Epidermal melanocyte (primary cell): Measurements from ENCODE around the gene SFXN5.

Experiments
- DNase-seq: peaks from one replicate; pipeline ENCODE4 v3.0.0; 2011; ENCODE audit warnings: low spot score; ENCODE audit not compliant: insufficient read length

Gene SFXN5

DNA sequence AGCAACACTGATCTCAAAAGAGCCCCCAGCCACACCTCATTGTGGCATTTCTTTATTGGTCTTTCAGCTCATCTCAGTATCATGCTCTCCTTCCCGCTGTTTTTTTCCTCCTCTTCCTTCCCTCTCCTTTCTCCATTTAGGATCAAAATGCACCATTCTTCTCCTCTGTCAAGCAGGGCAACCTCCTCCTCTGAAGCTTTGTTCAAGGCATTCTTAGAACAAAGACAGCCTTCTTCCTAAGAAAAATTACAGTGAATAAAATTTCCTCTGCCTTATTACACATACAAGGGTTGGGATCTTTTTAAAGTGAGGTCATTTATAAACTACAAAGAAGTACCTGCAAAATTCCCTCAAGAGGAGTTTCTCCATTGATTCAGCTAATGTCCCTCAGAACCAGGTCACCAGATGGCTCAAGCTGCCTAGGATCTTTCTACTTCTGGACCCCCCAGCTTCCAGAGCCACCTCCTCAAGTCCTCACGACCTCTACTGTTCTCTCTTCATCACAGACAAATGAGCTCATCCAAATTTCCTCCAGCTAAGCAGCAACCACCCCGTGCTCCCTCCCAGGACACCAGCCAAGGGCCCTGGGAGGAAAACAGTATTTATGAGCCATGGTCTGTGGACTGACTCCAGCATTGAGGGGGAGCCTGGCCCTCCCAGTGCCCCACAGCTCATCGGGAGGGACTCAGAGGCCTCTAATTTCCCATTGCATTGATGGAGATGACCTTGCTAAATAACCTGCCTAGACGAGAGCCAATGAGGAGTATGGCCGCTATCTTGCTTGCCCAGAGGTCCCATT, 18.0 kb downstream of the SFXN5 start:
- DNase-seq = no peak

DNA sequence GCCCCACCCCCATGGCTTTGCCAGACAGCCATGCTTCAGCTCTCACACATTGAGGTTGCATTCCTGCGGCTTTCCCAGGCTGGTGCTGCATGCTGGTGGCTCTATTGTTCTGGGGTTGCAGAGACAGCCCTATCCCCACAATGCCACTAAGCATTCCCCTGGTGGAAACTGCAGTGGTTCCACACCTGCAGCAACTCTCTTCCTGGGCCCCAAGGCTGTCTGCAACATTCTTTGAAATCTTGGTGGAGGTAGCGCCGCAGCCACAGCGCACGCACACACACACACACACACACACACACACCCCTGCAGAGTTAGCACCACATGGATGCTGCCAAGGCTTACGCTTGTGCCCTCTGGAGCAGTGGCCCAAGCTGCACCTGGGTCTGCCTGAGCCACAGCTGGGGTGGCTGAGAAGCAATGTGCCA, 21.4 kb downstream of the SFXN5 start:
- no peak for DNase-seq

DNA sequence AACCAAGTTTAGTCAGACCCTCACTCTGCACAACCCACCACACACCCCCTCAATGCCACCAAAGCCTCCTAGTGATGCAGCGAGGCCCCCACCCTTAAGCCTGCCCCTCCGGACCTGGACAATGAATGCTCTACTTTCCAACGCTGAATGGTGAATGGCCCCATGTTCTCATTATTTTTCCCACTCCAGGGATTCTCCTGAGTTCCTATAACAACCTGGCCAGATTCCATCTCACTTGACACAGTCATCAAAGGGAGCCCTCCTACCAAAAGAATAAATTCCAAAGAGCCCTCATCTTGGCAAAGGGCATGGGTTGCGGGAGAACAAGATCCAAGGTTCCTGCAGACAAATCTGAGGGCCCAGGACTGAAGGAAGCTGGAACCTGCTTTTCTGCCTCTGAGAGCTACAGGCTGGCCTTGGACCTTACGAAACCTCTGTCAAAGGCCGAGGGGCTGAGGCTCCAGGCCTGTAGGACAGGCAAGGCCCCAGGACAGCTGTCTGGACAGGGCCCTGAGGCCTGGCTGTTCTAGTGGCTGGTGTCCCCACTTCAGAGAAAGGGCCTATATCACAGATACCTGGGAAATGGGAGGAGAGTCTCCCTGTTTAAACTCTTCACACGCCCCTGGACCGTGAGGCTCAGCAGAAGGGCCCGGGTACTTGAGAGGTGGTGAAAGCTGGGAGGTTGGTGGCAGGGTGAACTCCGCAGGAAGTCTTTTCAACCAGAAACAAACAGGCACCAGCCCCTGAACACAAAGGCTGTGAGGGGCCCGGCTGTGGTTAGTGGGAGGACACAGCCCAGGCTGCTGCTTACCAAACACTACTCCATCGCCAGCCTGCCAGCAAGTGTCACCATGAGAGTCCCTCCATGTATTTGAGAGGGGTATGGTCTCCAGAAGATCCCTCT, 27.3 kb downstream of the SFXN5 start:
- no peak for DNase-seq

DNA sequence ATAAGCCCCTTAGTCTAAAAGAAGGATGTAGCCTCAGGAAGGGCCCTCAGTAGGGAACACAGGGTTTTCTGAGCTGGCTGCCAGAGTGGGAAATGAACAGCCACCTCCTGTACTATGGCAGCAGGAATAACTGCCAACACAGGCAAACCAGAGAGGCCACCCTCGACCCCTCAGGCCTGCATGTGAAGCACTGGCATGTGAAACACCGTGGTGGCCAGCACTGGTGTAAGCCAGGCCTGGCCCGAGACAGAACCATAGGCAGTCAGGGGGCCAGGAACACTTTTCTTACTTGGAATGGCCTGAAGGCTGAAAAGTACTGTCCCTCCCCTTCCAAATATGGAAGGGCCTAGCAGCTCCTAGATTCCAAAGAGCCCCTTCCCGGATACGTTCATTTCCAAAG, 28.2 kb downstream of the SFXN5 start:
- DNase-seq = no peak

DNA sequence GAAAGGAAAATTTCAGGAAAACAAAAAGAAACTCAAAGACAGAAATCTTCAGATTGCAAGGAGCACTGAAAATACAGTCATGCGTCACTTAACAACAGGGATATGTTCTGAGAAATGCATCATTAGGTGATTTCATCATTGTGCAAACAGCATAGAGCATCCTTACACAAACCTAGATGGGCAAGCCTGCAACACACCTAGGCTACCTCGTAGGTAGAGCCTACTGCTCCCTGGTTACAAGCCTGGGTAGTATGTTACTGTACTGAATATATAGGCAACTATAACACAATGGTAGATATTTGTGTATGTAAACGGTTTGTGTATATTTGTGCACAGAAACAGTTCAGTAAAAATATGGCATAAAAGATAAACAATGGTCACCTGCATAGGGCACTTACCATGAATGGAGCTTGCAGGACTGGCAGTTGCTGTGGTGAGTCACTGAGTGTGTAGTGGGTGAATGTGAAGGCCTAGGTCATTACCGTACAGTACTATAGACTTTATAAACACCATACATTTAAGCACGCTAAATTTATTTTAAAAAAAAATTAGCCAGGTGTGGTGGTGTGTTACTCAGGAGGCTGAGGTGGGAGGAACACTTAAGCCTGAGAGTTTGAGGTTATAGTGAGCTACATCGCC, 33.4 kb downstream of the SFXN5 start:
- DNase-seq = no peak

DNA sequence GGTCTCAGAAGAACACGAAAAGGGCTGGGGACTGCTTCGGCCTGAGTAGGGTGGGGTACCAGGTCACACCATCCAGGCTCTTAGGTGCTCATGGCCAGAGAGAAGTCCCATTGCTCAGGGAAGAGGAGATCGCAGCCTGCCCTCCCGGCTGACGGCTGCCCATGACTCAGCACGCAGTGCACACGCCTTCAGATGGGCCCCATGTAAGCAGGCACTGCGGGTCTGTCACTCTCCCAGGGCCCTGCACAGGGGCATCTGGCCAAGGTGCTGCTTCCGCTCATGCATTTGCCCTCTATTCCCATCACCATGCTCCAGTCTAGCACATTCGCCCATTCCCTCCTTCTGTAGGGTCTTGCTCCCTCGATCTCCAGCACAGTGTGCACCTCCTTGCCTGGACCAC, 34.7 kb downstream of the SFXN5 start:
- DNase-seq = no peak

DNA sequence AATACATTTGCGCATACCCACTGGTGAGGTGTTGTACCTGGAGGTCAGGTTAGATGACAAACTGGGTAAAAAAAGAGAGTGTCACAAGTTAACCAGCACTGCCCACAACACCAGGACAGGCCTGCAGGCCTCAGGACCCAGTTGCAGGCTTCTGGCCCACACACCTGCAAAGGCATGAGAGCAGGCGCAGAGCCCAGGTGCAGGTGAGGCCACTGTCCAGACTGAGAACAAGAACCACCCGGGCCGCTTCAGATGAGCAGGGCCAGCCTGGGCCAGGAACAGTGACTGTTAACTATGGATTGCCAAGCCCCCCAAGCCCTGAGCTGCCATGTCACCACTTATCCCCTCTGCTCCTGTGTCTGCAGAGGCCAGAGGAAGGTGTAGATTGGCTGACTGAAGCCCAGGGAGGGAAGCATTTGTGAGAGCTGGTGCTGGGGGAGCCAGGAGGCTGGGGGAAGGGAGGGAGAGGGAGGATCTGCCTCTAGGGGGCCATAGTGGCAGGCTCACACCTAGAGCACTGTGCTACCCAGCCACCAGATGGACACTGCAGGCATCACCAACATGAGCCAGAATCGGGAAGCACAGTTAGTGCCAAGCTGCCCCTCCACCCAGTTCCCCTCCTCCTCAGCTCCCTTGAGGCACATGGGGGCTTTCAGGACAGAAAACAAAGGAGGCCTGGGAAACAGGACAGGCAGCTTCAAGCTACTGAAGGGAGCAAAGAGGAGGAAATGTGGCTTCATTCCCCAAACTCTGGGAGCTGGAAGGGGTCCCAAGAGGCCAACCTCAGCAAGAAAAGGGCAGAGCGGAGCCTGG, 35.4 kb downstream of the SFXN5 start:
- no peak for DNase-seq

DNA sequence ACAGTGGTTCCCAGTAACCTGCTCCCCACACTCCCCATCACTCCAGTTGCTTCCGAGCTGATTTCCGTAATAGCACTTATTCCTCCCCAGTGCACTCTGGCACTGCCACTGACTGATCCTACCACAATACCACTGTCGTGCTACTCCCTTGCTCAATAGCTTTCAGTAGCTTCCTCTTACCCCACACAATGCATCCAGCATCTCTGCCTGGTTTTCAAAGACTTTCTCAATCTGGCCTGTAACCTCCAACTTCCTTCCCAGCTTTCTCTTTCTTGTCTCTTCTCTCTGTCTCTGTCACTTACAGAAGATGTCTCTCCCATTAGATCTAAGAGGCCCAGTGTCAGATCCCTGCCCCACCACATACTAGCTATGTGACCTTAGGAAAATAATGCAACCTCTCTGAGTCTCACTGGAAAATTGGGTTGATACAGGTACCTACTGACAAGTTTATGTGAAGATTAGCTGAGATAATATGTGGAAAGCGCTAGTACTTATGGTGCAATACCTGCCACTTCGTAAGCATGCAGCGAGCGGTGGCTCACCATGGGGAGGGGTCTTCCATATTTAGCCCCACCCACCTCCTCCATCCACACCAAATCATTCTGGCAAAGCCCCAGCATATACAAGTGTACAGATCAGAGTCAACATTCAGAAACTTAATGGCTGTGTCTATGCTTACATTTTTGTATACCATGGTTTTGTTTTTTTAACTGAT, 36.7 kb downstream of the SFXN5 start:
- no peak for DNase-seq

DNA sequence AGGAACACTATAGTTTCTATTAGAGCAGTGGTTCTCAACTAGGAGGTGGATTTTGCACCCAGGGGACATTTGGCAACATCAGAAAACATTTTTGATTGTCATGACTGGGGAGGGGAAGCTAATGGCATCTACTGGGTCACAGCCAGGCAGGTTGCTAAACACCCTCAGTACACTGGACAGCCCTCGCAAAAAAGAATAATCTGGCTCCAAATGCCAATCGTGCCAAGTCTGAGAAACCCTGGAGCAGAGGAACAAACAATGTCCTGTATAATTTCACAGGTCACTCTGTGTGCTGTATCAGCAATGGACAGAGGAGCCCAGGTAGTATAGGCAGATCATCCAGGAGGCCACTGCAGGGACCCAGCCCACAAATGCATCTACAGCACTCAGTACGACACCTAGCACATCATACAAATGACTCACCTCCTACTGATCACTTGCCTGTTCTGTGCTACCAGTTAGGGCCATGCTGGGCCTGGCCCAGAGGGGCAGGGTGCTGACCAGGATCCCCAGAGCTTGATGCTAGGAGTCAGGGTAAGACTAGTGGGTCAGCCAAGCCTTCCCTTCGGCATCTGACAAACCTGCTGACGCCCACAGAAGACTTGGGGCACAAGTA, 37.6 kb downstream of the SFXN5 start:
- no peak for DNase-seq

DNA sequence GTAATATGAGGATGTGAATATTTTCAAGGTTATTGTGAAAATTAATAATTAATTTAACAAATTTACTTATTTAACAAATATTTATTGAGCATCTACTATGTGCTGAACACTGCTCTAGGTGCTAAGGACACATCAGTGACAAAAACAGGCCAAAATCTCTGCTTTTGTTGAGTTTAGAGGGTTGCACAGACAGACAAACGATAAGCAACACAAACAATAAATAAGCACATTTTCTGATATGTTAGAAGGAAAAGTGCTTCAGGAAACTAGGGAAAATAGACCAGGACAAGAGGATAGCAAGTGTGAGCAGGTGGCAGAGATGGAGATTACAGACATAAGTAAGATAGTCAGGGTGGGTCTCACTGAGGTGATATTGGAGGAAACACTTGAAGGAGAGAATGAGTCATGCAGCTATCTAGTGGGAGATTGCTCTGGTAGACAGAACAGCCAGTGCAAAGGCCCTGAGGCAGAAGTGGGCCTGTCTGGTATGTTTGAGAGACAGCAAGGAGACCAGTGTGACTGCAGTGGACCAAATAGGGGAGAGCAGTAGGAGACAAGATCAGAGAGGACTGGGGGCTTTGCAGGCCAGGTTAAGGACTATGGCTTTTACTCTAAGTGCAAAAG, 38.3 kb downstream of the SFXN5 start:
- no peak for DNase-seq

DNA sequence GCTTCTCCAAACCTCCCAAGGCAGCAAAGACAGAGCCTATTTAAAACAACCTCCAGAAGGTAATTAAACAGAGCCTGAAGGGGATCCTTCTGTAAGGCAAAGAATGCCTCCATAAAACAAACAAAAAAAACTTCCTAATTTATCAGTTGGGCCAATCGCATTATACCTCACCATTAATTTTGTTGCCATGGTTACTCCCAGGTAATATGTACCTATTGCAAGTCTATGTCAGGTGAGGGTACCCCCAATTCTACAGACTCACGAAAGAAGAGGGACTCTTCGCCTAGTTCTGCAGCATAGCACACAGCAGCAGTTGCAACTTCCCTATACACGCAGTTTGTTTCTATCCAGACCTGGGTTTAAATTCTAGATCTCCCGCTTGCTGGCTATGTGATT, 38.8 kb downstream of the SFXN5 start:
- DNase-seq = no peak

DNA sequence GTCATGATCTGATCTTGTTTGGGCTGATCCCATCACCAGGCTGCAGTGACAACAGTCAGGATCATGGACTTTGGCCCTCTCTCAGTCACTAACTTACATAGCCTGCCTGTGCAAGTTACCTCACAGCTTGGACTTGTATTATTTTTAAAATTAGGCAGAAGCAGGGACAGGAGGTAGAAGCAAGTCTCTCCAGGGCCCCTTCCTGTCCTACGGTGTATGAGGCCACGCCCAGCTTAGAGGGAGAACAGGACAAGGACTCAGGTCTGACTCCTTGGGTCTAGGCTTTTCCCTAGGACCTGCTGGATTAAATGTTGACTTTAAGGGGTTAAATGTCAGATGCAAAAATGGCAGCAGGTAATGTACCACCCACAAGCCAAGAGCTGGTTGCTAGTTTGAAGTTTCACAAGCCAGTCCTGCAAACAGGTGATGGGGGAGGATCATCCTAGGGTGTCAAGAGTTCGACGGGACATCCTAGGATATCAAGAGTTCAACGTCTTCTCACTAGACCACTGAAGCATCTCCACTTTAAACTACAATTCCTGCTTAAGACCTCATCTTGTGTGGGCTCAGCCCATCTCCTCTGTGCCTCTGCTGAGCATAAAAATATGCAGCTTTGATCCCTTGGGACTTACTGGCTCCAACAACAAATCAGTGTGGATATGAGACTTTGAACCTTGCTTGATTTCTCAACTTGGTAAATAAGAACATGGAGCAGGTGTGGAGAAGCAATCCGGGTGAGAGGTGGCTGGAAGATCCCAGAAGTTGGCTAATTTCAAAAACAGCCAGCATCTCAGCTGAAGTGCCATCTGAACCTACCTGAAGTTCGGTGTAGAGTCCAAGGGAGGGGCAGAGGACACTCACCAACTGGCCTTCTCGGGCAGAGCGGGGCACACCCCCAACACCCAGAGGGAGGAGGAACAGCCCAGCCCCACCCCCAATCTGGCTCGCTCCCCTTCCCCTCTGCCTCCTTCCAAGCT, 39.5 kb downstream of the SFXN5 start:
- no peak for DNase-seq

DNA sequence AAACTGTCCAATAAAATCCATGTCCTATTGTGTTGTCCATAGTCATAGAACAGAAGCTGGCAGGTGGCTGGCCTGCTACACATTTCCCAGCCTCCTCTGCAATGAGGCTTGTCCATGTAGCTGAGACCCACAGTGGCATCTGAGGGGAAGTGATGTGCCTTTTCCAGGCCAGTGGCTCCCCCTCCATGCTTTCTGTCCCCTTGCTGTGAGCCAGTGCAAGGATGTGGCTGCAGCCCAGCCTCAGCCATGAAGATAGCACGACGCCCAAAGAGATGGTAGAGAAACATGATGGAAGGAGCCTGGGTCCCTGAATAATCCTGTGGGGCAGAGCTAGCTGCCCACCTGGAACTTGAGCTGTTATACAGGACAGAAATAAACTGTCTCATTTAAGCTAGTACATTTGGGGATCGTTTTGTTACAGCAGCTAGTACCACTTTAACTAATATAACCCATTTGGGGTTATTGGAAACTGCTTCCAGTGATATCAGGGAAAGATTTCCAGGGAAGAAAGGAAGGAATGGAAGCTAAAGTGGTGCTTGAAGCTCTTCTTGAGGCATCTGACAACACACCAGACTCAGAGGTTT, 40.3 kb downstream of the SFXN5 start:
- no peak for DNase-seq

DNA sequence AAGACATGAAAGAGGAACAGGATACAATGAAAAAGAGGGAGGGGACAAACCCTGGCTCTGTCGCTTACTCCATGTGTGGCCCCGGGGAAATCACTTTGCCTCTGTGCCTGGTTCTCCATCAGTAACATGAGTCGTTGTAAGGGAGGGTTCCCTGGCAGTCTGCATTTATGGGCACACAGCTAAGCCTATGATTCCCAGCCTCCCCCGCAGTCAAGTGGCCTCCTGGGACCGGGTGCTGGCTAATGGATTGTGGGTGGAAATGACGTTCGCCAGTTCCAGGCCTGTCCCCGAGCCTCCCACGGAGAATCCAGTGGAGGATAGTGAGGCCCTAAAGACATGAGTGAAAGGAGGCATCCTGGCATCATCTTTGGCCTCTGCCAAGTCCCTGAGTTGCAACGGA, 42.7 kb downstream of the SFXN5 start:
- no peak for DNase-seq

DNA sequence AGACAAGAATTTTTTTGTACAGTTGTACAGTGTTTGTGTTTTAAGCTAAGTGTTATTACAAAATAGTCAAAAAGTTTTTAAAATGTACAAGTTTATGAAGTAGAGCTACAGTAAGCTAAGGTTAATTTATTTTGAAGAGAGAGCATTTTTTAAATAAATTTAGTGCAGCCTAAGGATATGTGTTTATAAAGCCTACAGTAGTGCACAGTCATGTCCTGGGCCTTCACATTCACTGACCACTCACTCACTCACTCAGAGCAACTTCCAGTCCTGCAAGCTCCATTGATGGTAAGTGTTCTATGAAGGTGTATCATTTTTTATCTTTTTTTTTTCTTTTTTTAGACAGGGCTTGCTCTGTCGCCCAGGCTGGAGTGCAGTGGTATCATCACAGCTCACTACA, 44.2 kb downstream of the SFXN5 start:
- DNase-seq = no peak

DNA sequence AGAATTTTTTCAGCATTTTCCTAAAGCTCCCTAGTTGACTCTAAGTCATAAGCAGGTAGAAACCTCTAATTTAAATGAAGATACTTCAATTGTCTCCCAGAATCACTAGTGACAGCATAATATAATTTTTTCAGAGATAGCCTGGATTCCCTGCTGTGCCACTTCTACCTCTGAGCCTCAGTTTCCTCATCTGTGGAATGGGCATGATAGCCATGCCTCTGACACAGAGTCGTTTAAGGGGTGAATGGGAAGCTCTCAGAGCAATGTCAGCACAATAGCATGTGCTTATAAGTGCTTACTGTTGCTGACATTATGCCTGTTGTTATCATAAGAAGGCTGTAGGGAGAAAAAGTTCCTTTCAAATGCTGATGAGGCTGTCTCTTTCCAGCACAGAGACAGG, 48.0 kb downstream of the SFXN5 start:
- DNase-seq = no peak

DNA sequence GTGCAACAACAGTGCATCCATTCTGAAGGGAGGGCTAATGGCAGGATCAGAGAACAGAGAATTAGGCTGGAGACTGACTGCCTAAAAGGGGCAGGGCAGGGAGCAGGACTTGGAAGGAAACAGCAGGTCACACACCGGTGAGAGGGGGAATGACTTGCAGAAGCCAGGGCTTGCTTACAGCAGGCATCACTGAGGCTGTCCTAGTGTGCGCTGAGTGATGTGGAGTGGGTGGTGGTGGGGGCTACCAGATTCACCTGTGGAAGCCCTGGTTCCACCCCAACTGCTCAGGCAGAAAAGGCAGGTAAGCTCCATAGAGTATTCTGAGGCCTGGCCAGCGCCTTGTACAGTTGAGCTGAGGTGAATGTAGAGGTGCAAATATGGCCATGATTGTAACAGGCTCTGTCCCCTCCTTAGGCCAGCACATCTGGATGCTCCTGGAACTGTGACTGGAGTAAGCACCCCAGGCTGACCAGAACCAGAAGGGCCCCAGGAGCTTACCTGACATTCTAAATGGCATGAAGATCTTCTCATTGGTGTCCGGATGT, 49.4 kb downstream of the SFXN5 start:
- no peak for DNase-seq
